Measurements from ENCODE around the gene CD276.
"Not testable (repeated sequence)": the region's sequence is repeated elsewhere in the genome, so short reads cannot be mapped to it uniquely, and the experiment has no call there.

GRCh38 chr15:73732051-73732450 lies 47.9 kb downstream of the CD276 start:
- not testable (repeated sequence) for TF ChIP-seq CTCF, POLR2A (IDR thresholded peaks at IDR 0.05)
